ENCODE measurements around the gene MMP14.

DNA sequence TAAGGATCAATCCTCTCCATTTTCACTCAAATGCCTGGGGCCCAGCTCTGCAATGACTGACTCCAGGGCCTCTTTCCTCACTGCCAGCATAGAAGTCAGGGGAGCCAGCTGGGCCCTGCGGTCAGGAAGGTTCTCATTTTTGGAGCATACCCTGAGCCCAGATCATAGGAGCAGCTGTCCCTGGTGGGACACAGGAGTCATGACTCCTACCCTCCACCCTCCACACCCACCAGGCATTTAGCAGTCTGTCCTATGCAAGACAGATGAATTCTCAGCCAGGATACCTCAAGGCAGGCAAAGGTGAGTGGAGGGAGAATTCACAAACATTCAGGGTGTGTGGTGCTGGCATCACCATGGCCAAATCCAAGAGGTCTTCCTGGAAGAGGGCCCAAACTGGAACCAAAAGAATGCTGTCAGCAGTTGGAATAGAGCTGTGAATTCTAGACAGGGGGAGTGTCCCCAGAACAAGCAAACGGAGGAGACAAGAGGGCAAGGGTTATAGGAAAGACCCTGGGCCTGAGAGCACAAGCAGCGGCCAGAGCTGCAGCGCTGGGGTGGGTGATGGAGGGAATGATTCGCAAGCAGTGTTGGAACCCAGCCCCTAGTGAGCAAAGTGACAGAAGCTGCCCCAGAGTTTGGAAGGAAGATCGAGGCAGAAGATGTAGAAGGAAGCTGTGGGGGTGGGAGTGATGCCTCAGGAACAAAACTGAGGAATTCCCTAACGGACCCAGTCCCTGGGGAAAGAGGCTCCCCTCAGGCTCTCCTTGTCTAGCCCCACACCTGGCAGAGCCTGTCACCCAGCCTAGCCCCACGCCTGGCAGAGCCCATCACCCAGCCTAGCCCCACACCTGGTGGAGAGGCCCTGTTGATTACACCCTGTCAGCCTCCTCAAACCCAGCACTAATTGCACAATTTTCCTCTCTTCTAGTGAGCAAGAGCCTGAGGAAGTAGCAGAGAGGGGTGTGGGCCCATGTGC lies 42.2 kb downstream of the MMP14 start:
- TF ChIP-seq DR1 (CRISPR knock-in tag; IDR thresholded peaks at IDR 0.05) (no peak), ZBTB7A (CRISPR knock-in tag; IDR thresholded peaks at IDR 0.05) (no peak), RAD51 (IDR thresholded peaks at IDR 0.05; ENCODE audit: borderline replicate concordance) (no peak), MXD4 (CRISPR knock-in tag; IDR thresholded peaks at IDR 0.05) (no peak), PITX1 (CRISPR knock-in tag; IDR thresholded peaks at IDR 0.05) (no peak), ADNP (CRISPR knock-in tag; IDR thresholded peaks at IDR 0.05) (no peak), TAF1 (CRISPR knock-in tag; IDR thresholded peaks at IDR 0.05) (no peak), ZNF839 (CRISPR knock-in tag; IDR thresholded peaks at IDR 0.05; ENCODE audit: borderline replicate concordance) (no peak), ZBTB20 (CRISPR knock-in tag; IDR thresholded peaks at IDR 0.05; ENCODE audit: borderline replicate concordance, low read depth) (no peak), RAD21 (CRISPR knock-in tag; IDR thresholded peaks at IDR 0.05) (no peak), MXI1 (IDR thresholded peaks at IDR 0.05; ENCODE audit: borderline replicate concordance, low read depth, low read length) (no peak)
- TF ChIP-seq, protein P1, sequence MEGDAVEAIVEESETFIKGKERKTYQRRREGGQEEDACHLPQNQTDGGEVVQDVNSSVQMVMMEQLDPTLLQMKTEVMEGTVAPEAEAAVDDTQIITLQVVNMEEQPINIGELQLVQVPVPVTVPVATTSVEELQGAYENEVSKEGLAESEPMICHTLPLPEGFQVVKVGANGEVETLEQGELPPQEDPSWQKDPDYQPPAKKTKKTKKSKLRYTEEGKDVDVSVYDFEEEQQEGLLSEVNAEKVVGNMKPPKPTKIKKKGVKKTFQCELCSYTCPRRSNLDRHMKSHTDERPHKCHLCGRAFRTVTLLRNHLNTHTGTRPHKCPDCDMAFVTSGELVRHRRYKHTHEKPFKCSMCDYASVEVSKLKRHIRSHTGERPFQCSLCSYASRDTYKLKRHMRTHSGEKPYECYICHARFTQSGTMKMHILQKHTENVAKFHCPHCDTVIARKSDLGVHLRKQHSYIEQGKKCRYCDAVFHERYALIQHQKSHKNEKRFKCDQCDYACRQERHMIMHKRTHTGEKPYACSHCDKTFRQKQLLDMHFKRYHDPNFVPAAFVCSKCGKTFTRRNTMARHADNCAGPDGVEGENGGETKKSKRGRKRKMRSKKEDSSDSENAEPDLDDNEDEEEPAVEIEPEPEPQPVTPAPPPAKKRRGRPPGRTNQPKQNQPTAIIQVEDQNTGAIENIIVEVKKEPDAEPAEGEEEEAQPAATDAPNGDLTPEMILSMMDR (CRISPR knock-in tag; IDR thresholded peaks at IDR 0.05): no peak
- TF ChIP-seq, protein P2, sequence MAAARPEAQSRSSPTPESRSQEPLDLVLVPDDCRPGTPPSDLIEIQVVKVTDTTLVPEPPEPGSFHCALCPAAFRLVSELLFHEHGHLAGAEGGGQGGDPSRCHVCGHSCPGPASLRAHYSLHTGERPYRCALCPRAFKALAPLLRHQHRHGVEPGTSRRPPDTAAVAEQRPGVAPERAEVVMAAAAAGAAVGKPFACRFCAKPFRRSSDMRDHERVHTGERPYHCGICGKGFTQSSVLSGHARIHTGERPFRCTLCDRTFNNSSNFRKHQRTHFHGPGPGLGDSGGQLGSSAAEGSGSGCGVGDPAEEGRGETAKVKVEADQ (CRISPR knock-in tag; IDR thresholded peaks at IDR 0.05; ENCODE audit: borderline replicate concordance): no peak
- TF ChIP-seq, protein P3, sequence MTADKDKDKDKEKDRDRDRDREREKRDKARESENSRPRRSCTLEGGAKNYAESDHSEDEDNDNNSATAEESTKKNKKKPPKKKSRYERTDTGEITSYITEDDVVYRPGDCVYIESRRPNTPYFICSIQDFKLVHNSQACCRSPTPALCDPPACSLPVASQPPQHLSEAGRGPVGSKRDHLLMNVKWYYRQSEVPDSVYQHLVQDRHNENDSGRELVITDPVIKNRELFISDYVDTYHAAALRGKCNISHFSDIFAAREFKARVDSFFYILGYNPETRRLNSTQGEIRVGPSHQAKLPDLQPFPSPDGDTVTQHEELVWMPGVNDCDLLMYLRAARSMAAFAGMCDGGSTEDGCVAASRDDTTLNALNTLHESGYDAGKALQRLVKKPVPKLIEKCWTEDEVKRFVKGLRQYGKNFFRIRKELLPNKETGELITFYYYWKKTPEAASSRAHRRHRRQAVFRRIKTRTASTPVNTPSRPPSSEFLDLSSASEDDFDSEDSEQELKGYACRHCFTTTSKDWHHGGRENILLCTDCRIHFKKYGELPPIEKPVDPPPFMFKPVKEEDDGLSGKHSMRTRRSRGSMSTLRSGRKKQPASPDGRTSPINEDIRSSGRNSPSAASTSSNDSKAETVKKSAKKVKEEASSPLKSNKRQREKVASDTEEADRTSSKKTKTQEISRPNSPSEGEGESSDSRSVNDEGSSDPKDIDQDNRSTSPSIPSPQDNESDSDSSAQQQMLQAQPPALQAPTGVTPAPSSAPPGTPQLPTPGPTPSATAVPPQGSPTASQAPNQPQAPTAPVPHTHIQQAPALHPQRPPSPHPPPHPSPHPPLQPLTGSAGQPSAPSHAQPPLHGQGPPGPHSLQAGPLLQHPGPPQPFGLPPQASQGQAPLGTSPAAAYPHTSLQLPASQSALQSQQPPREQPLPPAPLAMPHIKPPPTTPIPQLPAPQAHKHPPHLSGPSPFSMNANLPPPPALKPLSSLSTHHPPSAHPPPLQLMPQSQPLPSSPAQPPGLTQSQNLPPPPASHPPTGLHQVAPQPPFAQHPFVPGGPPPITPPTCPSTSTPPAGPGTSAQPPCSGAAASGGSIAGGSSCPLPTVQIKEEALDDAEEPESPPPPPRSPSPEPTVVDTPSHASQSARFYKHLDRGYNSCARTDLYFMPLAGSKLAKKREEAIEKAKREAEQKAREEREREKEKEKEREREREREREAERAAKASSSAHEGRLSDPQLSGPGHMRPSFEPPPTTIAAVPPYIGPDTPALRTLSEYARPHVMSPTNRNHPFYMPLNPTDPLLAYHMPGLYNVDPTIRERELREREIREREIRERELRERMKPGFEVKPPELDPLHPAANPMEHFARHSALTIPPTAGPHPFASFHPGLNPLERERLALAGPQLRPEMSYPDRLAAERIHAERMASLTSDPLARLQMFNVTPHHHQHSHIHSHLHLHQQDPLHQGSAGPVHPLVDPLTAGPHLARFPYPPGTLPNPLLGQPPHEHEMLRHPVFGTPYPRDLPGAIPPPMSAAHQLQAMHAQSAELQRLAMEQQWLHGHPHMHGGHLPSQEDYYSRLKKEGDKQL (CRISPR knock-in tag; IDR thresholded peaks at IDR 0.05; ENCODE audit: low read depth): no peak
